ENCODE data around the gene SHROOM2.

DNA sequence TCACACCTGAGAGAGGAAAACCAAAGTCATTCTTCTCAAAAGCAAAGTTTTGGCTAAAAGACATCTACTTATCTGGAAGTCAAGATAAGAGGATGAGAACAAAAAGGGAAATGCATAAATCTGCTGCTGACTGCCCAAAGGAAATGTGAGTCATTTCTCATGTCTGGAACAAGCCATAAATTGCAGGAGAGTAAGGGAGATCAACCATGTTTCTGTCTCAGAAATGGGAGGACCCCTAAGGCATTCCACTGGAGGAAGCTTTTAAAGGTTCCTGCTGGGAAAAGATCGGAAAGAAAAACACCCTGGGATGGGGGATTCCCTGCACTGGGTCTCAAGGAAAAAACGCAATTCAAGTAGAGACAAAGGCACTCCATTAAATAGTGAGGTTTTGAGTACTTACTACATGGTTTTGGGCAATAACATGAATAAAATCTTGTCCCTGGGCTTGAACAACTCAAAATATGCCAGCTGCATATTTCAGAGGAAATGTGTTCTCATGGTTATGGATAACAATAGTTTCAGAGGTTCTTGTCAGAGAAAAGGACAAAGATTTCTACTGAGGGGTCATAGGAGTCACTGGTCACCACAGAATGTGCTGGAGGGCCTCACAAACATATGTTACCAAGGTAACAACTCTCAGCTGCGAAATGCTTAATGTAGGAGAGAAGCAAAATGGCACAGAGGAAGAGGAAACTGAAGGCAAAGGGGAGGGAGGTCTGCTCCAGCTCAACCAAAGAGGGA lies 39.9 kb upstream of the SHROOM2 start:
- TF ChIP-seq, protein P1, sequence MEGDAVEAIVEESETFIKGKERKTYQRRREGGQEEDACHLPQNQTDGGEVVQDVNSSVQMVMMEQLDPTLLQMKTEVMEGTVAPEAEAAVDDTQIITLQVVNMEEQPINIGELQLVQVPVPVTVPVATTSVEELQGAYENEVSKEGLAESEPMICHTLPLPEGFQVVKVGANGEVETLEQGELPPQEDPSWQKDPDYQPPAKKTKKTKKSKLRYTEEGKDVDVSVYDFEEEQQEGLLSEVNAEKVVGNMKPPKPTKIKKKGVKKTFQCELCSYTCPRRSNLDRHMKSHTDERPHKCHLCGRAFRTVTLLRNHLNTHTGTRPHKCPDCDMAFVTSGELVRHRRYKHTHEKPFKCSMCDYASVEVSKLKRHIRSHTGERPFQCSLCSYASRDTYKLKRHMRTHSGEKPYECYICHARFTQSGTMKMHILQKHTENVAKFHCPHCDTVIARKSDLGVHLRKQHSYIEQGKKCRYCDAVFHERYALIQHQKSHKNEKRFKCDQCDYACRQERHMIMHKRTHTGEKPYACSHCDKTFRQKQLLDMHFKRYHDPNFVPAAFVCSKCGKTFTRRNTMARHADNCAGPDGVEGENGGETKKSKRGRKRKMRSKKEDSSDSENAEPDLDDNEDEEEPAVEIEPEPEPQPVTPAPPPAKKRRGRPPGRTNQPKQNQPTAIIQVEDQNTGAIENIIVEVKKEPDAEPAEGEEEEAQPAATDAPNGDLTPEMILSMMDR (IDR thresholded peaks at IDR 0.05) = no peak
- no peak for TF ChIP-seq POLR2A (IDR thresholded peaks at IDR 0.05)

Data from esophagus squamous epithelium (tissue), 4 donors.